Mesenchymal stem cell (in vitro differentiated cells and primary cell): ENCODE data around the gene HEY2.

ENCODE experiments used
- DNase-seq: peaks from one replicate; pipeline ENCODE4 v3.0.0-alpha.2; 2013
- H2AFZ ChIP-seq: one replicate; pipeline ENCODE4 v1.6.1; 2013; ENCODE audit warnings: low read depth, mild to moderate bottlenecking, control low read depth, inconsistent platforms, low read length, moderate library complexity
- H2AK5ac ChIP-seq: 2 replicates; pipeline ENCODE4 v1.6.1; 2013; ENCODE audit warnings: low read length, moderate library complexity, mild to moderate bottlenecking, inconsistent platforms; ENCODE audit not compliant: severe bottlenecking
- H2BK120ac ChIP-seq: one replicate; pipeline ENCODE4 v1.6.1; 2013; ENCODE audit warnings: low read depth, mild to moderate bottlenecking, inconsistent platforms, low read length, moderate library complexity
- H2BK12ac ChIP-seq, 2 experiments: one replicate each; pipeline ENCODE4 v1.6.1; 2013; ENCODE audit warnings: inconsistent platforms in 2 of 2, low read length in 2 of 2, mild to moderate bottlenecking in 2 of 2, moderate library complexity in 2 of 2, control low read depth in 1 of 2
- H2BK15ac ChIP-seq: one replicate; pipeline ENCODE4 v1.6.1; 2013; ENCODE audit warnings: mild to moderate bottlenecking, low read depth, inconsistent platforms; ENCODE audit not compliant: poor library complexity, severe bottlenecking
- H2BK5ac ChIP-seq: 2 replicates; pipeline ENCODE4 v1.6.1; 2013; ENCODE audit warnings: low read depth, mild to moderate bottlenecking, low read length, control low read depth, inconsistent platforms; ENCODE audit not compliant: poor library complexity, severe bottlenecking
- H3K14ac ChIP-seq, 2 experiments: one replicate each; pipeline ENCODE4 v1.6.1; 2013; ENCODE audit warnings: inconsistent platforms in 2 of 2, low read length in 2 of 2, control low read depth in 1 of 2, mild to moderate bottlenecking in 1 of 2, moderate library complexity in 1 of 2
- H3K18ac ChIP-seq, 2 experiments: one replicate each; pipeline ENCODE4 v1.6.1; 2013; ENCODE audit warnings: inconsistent platforms in 2 of 2, low read length in 2 of 2, control low read depth in 1 of 2, low read depth in 1 of 2, mild to moderate bottlenecking in 1 of 2
- H3K23ac ChIP-seq, 2 experiments: one replicate each; pipeline ENCODE4 v1.6.1; 2013; ENCODE audit warnings: inconsistent platforms in 2 of 2, low read length in 2 of 2, mild to moderate bottlenecking in 2 of 2, moderate library complexity in 2 of 2, control low read depth in 1 of 2
- H3K27ac ChIP-seq: 2 replicates; pipeline ENCODE4 v1.5.1; 2013; ENCODE audit warnings: mild to moderate bottlenecking, moderate library complexity, low read length, control low read depth, inconsistent platforms; ENCODE audit not compliant: poor library complexity, severe bottlenecking
- H3K27me3 ChIP-seq, 2 experiments: 2 replicates each; pipeline versions ENCODE4 v1.6.1 to v1.7.0; 2013; ENCODE audit warnings: low read length in 2 of 2, mild to moderate bottlenecking in 2 of 2, moderate library complexity in 2 of 2, control low read depth in 1 of 2, inconsistent platforms in 1 of 2; ENCODE audit not compliant: control insufficient read depth in 1 of 2, insufficient read depth in 1 of 2
- H3K36me3 ChIP-seq, 2 experiments: 2 replicates each; pipeline versions ENCODE4 v1.6.1 to v1.7.0; 2013; ENCODE audit warnings: low read length in 2 of 2, control low read depth in 1 of 2, inconsistent platforms in 1 of 2, low read depth in 1 of 2, mild to moderate bottlenecking in 1 of 2; ENCODE audit not compliant: insufficient read depth in 2 of 2, control insufficient read depth in 1 of 2
- H3K4ac ChIP-seq, 2 experiments: one replicate each; pipeline ENCODE4 v1.6.1; 2013; ENCODE audit warnings: inconsistent platforms in 2 of 2, low read length in 2 of 2, mild to moderate bottlenecking in 2 of 2, moderate library complexity in 2 of 2, control low read depth in 1 of 2, low read depth in 1 of 2
- H3K4me1 ChIP-seq: 2 replicates; pipeline ENCODE4 v1.6.1; 2013; ENCODE audit warnings: low read depth, low read length, control low read depth; ENCODE audit not compliant: control insufficient read depth, insufficient read depth
- H3K4me2 ChIP-seq: 2 replicates; pipeline ENCODE4 v1.6.1; 2013; ENCODE audit warnings: low read length, mild to moderate bottlenecking, inconsistent platforms; ENCODE audit not compliant: poor library complexity, severe bottlenecking
- H3K4me3 ChIP-seq, 2 experiments: 2 replicates each; pipeline versions ENCODE4 v1.5.1 to v1.7.0; 2013; ENCODE audit warnings: low read length in 2 of 2, mild to moderate bottlenecking in 2 of 2, control low read depth in 1 of 2, low read depth in 1 of 2; ENCODE audit not compliant: insufficient read depth in 1 of 2
- H3K79me1 ChIP-seq: replicated peaks from 2 replicates; pipeline ENCODE4 v1.6.1; 2013; ENCODE audit warnings: mild to moderate bottlenecking, control low read depth, low read length, inconsistent platforms; ENCODE audit not compliant: poor library complexity, severe bottlenecking
- H3K9ac ChIP-seq: 2 replicates; pipeline ENCODE4 v1.7.0; 2013; ENCODE audit warnings: mild to moderate bottlenecking, low read length, moderate library complexity
- H3K9me3 ChIP-seq: 2 replicates; pipeline ENCODE4 v1.7.0; 2013; ENCODE audit warnings: mild to moderate bottlenecking, low read length; ENCODE audit not compliant: control insufficient read depth
- H4K8ac ChIP-seq: one replicate; pipeline ENCODE4 v1.6.1; 2013; ENCODE audit warnings: inconsistent platforms, mild to moderate bottlenecking, low read length, moderate library complexity
- H4K91ac ChIP-seq: one replicate; pipeline ENCODE4 v1.6.1; 2013; ENCODE audit warnings: mild to moderate bottlenecking, low read length, inconsistent platforms
- WGBS: methylation state at CpG from one replicate; pipeline ENCODE4 v1.1.7; 2013; ENCODE audit warnings: mixed read lengths; 5-methylcytosine and 5-hydroxymethylcytosine counted together

Gene HEY2

DNA sequence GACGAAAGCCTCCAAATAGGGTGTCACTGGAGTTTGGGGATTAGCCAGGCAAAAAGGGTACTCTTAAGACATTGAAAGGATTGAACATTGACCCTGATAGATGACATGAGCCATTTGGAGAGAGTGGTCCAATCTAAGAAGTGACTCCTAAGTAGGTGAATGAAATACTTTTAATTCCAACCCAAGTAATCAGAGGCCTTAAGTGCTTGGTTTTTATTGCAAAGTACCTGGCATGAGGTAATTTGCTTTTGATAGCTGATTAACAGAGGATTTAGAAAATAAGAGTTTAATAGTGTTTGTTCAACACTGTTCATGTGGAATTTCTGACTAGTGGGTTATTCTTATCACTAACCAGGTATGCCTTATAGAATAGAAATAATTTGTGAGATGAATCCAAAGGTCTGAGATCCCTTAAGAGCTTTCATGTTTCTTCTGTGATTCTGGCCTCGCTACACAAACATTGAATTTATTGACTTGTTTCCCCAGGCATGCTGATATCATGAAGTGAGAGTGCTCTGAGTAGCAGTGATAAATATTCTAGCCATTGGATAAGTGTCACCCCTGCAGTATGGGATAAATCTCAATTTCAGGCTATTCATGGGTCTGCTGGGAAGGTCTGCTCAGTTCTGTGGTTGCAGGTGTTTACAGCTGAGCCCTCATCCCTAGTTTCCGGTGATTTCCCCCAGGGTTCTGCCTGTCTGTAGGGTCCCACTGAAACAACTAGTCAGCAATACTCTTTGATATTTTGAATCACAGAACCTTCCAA, 47.9 kb downstream of the HEY2 start:
- Histone ChIP-seq H2BK12ac (no peak overlapping the region), H3K18ac (no peak overlapping the region), H3K4ac (no peak overlapping the region), H3K36me3 (peaks cover 0 to 23% of the 10 kb centered on the region in 2 experiments), H3K27me3 (no peaks in the 10 kb centered on the region), H3K23ac (no peak overlapping the region), H3K79me1 (peaks cover 10% of the 10 kb centered on the region), H3K4me3 (no peak overlapping the region), H3K14ac (no peak overlapping the region), H4K8ac (no peak overlapping the region), H2BK5ac (no peak overlapping the region), H2BK120ac (no peak overlapping the region), H4K91ac (no peak overlapping the region), H3K9me3 (no peaks in the 10 kb centered on the region), H2BK15ac (no peak overlapping the region), H3K27ac (no peak overlapping the region), H3K4me2 (no peak overlapping the region), H3K9ac (no peak overlapping the region), H3K4me1 (peaks cover 2% of the 10 kb centered on the region), H2AK5ac (no peak overlapping the region), H2AFZ (no peak overlapping the region)
- 93% methylated on average over 3 of the region's 3 CpGs for WGBS
- no peak for DNase-seq

DNA sequence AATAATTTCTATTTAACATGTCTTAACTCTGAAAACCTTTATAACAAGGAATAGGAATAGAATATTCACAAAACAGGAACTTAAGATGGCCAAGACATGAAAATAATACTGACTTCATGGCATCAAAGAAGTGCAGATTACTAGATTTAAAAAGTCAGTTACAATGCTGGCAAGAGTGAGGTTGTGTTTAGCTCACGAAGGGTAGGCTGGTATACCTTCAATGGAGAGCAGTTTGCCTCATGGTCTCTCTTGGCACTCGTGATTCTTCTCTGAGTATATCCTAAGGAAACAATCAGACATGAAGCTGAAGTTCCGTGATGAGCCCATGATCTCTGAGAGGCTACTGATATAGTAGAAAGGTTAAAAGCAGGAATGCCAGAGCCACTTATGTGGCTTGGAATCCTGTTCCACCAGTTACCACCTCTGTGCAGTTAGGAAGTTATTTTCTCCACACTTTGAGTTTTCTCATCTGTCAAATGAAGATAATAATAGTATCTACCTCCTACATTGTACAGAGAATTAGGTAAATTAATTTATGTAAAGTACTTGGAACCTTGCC, 48.5 kb downstream of the HEY2 start:
- Histone ChIP-seq H3K18ac (no peak overlapping the region), H2AK5ac (no peak overlapping the region), H3K14ac (no peak overlapping the region), H3K4me1 (peaks cover 2% of the 10 kb centered on the region), H3K4ac (no peak overlapping the region), H3K79me1 (peaks cover 14% of the 10 kb centered on the region), H3K4me2 (no peak overlapping the region), H4K8ac (no peak overlapping the region), H2BK15ac (no peak overlapping the region), H2AFZ (no peak overlapping the region), H2BK12ac (no peak overlapping the region), H3K36me3 (peaks cover 0 to 28% of the 10 kb centered on the region in 2 experiments), H3K27me3 (no peaks in the 10 kb centered on the region), H3K9ac (no peak overlapping the region), H3K4me3 (no peak overlapping the region), H2BK120ac (no peak overlapping the region), H3K23ac (no peak overlapping the region), H4K91ac (no peak overlapping the region), H2BK5ac (no peak overlapping the region), H3K9me3 (no peaks in the 10 kb centered on the region), H3K27ac (no peak overlapping the region)
- no peak for DNase-seq
- 87% methylated on average over 3 of the region's 3 CpGs for WGBS

DNA sequence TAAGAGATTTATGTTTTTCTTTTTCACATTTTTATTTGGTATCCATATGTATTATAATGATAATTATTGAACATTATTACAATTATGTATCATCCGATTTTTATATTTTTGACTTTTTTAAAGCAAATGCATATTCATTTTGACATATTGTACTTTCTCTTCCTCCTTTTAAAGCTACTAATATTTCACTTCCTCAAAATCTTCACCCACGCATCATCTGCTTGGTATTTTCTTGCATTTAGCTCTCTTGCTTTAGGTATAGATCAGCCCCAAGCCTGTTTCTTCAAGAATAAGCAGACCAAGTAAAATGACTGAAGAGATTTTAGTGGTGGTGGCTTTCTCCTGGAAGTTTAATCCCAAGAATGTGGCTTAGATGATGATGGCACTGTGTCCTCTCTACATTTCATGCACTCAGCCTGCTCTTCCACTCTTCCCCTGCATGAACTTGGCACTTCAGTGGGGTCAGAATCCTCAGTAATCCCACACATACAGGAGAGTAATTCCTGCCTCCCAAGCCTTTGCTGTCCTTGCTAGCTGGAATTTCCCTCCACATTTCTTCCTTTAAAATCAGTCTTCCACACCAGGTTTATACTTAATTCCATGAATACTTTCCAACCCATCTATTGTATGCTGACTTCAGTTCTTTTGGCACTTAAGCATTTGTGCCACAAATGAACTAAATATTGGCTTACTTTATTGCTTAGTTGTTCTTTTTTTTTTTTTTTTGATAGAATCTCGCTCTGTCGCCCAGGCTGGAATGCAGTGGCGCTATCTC, 49.5 kb downstream of the HEY2 start:
- H3K4me3 ChIP-seq = no peak overlapping the region
- no peak overlapping the region for H3K14ac ChIP-seq
- no peak overlapping the region for H2BK120ac ChIP-seq
- peaks cover 17% of the 10 kb centered on the region for H3K79me1 ChIP-seq
- H3K9ac ChIP-seq = no peak overlapping the region
- no peak overlapping the region for H2AFZ ChIP-seq
- no peak overlapping the region for H2BK5ac ChIP-seq
- H2BK12ac ChIP-seq = no peak overlapping the region
- no peak overlapping the region for H4K91ac ChIP-seq
- 93% methylated on average over 5 of the region's 5 CpGs for WGBS
- no peak overlapping the region for H3K18ac ChIP-seq
- H3K4ac ChIP-seq = no peak overlapping the region
- no peak overlapping the region for H3K23ac ChIP-seq
- H2AK5ac ChIP-seq = peak overlapping the region; percentile 17
- peaks cover 2% of the 10 kb centered on the region for H3K4me1 ChIP-seq
- no peak overlapping the region for H2BK15ac ChIP-seq
- H3K27me3 ChIP-seq = no peaks in the 10 kb centered on the region
- H3K9me3 ChIP-seq = no peaks in the 10 kb centered on the region
- no peak overlapping the region for H4K8ac ChIP-seq
- H3K27ac ChIP-seq = peak overlapping the region; percentile 22
- no peak overlapping the region for H3K4me2 ChIP-seq
- peaks cover 0 to 28% of the 10 kb centered on the region in 2 experiments for H3K36me3 ChIP-seq
- DNase-seq = no peak

DNA sequence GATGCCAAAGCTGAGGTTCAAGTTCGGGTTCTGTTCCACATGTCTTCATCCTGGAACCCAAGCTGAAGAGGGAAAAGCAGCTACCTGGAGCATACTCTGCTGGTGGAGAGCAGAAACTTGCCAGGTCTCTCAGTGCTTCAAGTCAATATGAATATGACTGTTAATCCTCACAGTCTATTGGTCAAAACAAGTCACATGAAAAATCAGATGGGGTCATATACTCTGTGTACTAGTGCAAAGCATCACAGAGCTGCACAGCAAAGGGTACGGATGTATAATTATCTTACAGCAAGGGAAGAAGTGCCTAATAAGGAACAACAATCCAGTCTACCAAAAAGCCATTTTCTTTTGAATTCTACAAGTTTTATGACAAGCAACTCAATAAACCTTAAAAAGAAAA, 53.0 kb downstream of the HEY2 start:
- Histone ChIP-seq H3K4me1 (peaks cover 5% of the 10 kb centered on the region), H3K4me3 (no peak overlapping the region), H3K18ac (peak overlapping the region in 1 of 2 experiments; percentile 28), H3K4me2 (no peak overlapping the region), H2AFZ (no peak overlapping the region), H4K8ac (no peak overlapping the region), H3K23ac (no peak overlapping the region), H3K4ac (no peak overlapping the region), H2BK12ac (no peak overlapping the region), H3K9ac (no peak overlapping the region), H3K9me3 (no peaks in the 10 kb centered on the region), H4K91ac (no peak overlapping the region), H2BK120ac (no peak overlapping the region), H2BK15ac (no peak overlapping the region), H3K36me3 (peaks cover 0 to 26% of the 10 kb centered on the region in 2 experiments), H2BK5ac (no peak overlapping the region), H2AK5ac (no peak overlapping the region), H3K14ac (no peak overlapping the region), H3K79me1 (peaks cover 13% of the 10 kb centered on the region), H3K27me3 (no peaks in the 10 kb centered on the region), H3K27ac (no peak overlapping the region)
- 94% methylated on average over 2 of the region's 2 CpGs for WGBS
- no peak for DNase-seq
